ENCODE data around the gene CDKN2AIP. TPM values are rescaled to one million over a fixed set of nuclear protein-coding genes. Genes with fewer than 3 reads are reported as not detected.
A peak's percentile ranks its signal among the peaks of the same experiment; 100 is the strongest.

CDKN2AIP gene
- total and polyA plus RNA-seq, 10 of the 15 experiments (the other 5 are each of a cell fraction or from before 2014, with no cell fraction given): 6.0 to 22.7 (median 15.9) TPM

GRCh38 chr4:183430994-183431347 is 13.5 kb upstream of the CDKN2AIP start:
- 33% methylated on average over 3 of the region's 3 CpGs for WGBS (ENCODE audit: insufficient coverage, insufficient replicate concordance, low lambda C conversion rate, missing lambda C conversion rate)

More at GRCh38 chr4:183430994-183431347, 13.5 kb upstream of the CDKN2AIP start:
- ChIA-PET CTCF (no interaction called here), POLR2A (no interaction called here), SMC1A (ENCODE audit: uncharacterized antibody, unreplicated experiment) (interaction anchor here (1.2 kb wide), 1 partner anchor 13 kb away, joined by 4 read pairs; no protein-coding TSS in a partner anchor), RAD21 (ENCODE audit: unreplicated experiment) (no interaction called here)
- TF ChIP-seq PML (IDR thresholded peaks at IDR 0.05; ENCODE audit: low read length) (no peak), CHD4 (IDR thresholded peaks at IDR 0.05) (no peak), FOS (IDR thresholded peaks at IDR 0.05; ENCODE audit: borderline replicate concordance, extremely low read depth, insufficient read length) (no peak), TCF12 (IDR thresholded peaks at IDR 0.05; ENCODE audit: low read depth, low read length) (no peak), MLLT1 (IDR thresholded peaks at IDR 0.05) (no peak), DPF2 (IDR thresholded peaks at IDR 0.05) (no peak), RCOR1 (conservative IDR thresholded peaks at IDR 0.05; ENCODE audit: low read depth, low read length) (no peak), USF1 (IDR thresholded peaks at IDR 0.05; ENCODE audit: borderline replicate concordance, extremely low read length, insufficient read depth, low read depth, low read length) (no peak), ATF2 (IDR thresholded peaks at IDR 0.05; ENCODE audit: low read length) (no peak), PAX8 (IDR thresholded peaks at IDR 0.05) (no peak), CHD2 (IDR thresholded peaks at IDR 0.05; ENCODE audit: borderline replicate concordance, low read depth, low read length) (no peak), NFYB (IDR thresholded peaks at IDR 0.05; ENCODE audit: insufficient read depth, low read depth, low read length) (no peak), E4F1 (IDR thresholded peaks at IDR 0.05; ENCODE audit: borderline replicate concordance, partially characterized antibody) (no peak), HCFC1 (IDR thresholded peaks at IDR 0.05; ENCODE audit: low read length) (no peak)
- intact Hi-C loops (cut with micrococcal nuclease; ENCODE audit: unreplicated experiment) (no loop called here), in situ Hi-C loops (cut with MboI) (no loop called here)
- no peaks in the 10 kb centered on the region for H3K36me3 ChIP-seq (ENCODE audit: control insufficient read depth in 2 of 2, insufficient read depth in 2 of 2, low read length in 1 of 2)
- no peaks in the 10 kb centered on the region for H3K27me3 ChIP-seq (replicated peaks in 1 of 2; ENCODE audit: control insufficient read depth in 2 of 2, insufficient read depth in 2 of 2, low read length in 1 of 2)
- peak overlapping the region; percentile 10; the same call in 1 of the 2 replicates for H2AFZ ChIP-seq (ENCODE audit: control insufficient read depth, low read depth, low read length)
- BruUV-seq (replicated peaks): no TSS peak
- H3K9ac ChIP-seq (ENCODE audit: control insufficient read depth, insufficient read depth, low read length): no peak overlapping the region
- H3K27ac ChIP-seq (ENCODE audit: control insufficient read depth, insufficient read depth): no peak overlapping the region
- DNase-seq (ENCODE audit: low read depth, low spot score): no peak
- no peaks in the 10 kb centered on the region for H3K79me2 ChIP-seq (ENCODE audit: control insufficient read depth, insufficient read depth, low read length)
- H4K20me1 ChIP-seq (ENCODE audit: control insufficient read depth, insufficient read depth): no peaks in the 10 kb centered on the region
- FAIRE-seq: no peak
- ATAC-seq: no peak
- no peaks in the 10 kb centered on the region for H3K9me3 ChIP-seq (replicated peaks; ENCODE audit: control insufficient read depth, insufficient read depth, low read length)
- no peaks in the 10 kb centered on the region for H3K4me1 ChIP-seq (ENCODE audit: control insufficient read depth, insufficient read depth, low read length)
- no peak overlapping the region for H3K4me3 ChIP-seq
- H3K4me2 ChIP-seq (ENCODE audit: control insufficient read depth, insufficient read depth): no peak overlapping the region

All from GM12878 (cell line).